ENCODE data around the gene TMEM120B.

Gene TMEM120B

GRCh38 chr12:121796855-121797751 lies 84.6 kb downstream of the TMEM120B start:
- H3K27ac ChIP-seq: peak overlapping the region; percentile 98
- peak; percentile 33 for TF ChIP-seq CTCF (conservative IDR thresholded peaks at IDR 0.05)
- no peak for TF ChIP-seq ZFX (IDR thresholded peaks at IDR 0.05)

GRCh38 chr12:121797937-121798786 lies 85.6 kb downstream of the TMEM120B start:
- peak overlapping the region; percentile 98 for H3K27ac ChIP-seq
- TF ChIP-seq ZFX (IDR thresholded peaks at IDR 0.05) (no peak), CTCF (conservative IDR thresholded peaks at IDR 0.05) (no peak)

- H3K27ac ChIP-seq: peak overlapping the region; percentile 98
- TF ChIP-seq ZFX (IDR thresholded peaks at IDR 0.05): no peak
- no peak for TF ChIP-seq CTCF (conservative IDR thresholded peaks at IDR 0.05)
Measured at GRCh38 chr12:121798787-121799155, 86.2 kb downstream of the TMEM120B start.

- peak overlapping the region; percentile 98 for H3K27ac ChIP-seq
Measured at GRCh38 chr12:121799156-121799841, 86.7 kb downstream of the TMEM120B start.

GRCh38 chr12:121799842-121800693 lies 87.5 kb downstream of the TMEM120B start:
- H3K27ac ChIP-seq: peak overlapping the region; percentile 98
- TF ChIP-seq CTCF (conservative IDR thresholded peaks at IDR 0.05) (no peak), ZFX (IDR thresholded peaks at IDR 0.05) (no peak)

More at GRCh38 chr12:121799156-121799841, 86.7 kb downstream of the TMEM120B start:
- TF ChIP-seq ZFX (IDR thresholded peaks at IDR 0.05) (no peak), CTCF (conservative IDR thresholded peaks at IDR 0.05) (no peak)

- peak overlapping the region; percentile 98 for H3K27ac ChIP-seq
- TF ChIP-seq ZFX (IDR thresholded peaks at IDR 0.05): peak; percentile 65
- no peak for TF ChIP-seq CTCF (conservative IDR thresholded peaks at IDR 0.05)
Measured at GRCh38 chr12:121800694-121801594, 88.4 kb downstream of the TMEM120B start.
